Immature natural killer cell (primary cell): ENCODE results near the gene PRXL2C. TPM values are rescaled to one million over a fixed set of nuclear protein-coding genes. Genes with fewer than 3 reads are reported as not detected.
"Not testable (repeated sequence)": the region's sequence is repeated elsewhere in the genome, so short reads cannot be mapped to it uniquely, and the experiment has no call there.

ENCODE experiments used
- DNase-seq, 3 donors: peaks; one replicate each; pipeline ENCODE4 v3.0.0; 2022; ENCODE audit warnings: mixed read lengths in 1 of 3
- H3K27ac Mint-ChIP-seq, 6 donors: one replicate each; pipeline ENCODE4 v1.8.0; 2020; ENCODE audit warnings: mixed read lengths in 6 of 6, mild to moderate bottlenecking in 5 of 6, inconsistent platforms in 4 of 6, moderate library complexity in 3 of 6
- H3K27me3 Mint-ChIP-seq, 3 donors: one replicate each; pipeline ENCODE4 v1.8.0; 2020 to 2021; ENCODE audit warnings: low read depth in 3 of 3, mild to moderate bottlenecking in 3 of 3, mixed read lengths in 3 of 3, moderate library complexity in 3 of 3, inconsistent platforms in 1 of 3
- H3K36me3 Mint-ChIP-seq, 3 donors: one replicate each; pipeline ENCODE4 v1.8.0; 2020; ENCODE audit warnings: mixed read lengths in 3 of 3, inconsistent platforms in 2 of 3, mild to moderate bottlenecking in 2 of 3
- H3K4me1 Mint-ChIP-seq, 2 donors: one replicate each; pipeline ENCODE4 v1.8.0; 2020; ENCODE audit warnings: inconsistent platforms in 2 of 2, mild to moderate bottlenecking in 2 of 2, mixed read lengths in 2 of 2, moderate library complexity in 1 of 2
- H3K4me3 Mint-ChIP-seq, 5 donors: one replicate each; pipeline ENCODE4 v1.8.0; 2020; ENCODE audit warnings: mild to moderate bottlenecking in 5 of 5, mixed read lengths in 5 of 5, inconsistent platforms in 3 of 5, moderate library complexity in 3 of 5
- H3K9me3 Mint-ChIP-seq, 6 donors: one replicate each; pipeline ENCODE4 v1.8.0; 2020; ENCODE audit warnings: mild to moderate bottlenecking in 6 of 6, mixed read lengths in 6 of 6, inconsistent platforms in 4 of 6, moderate library complexity in 3 of 6
- polyA plus RNA-seq, 3 donors: library from polyadenylated mRNA; unstranded; fragments of 300-500 nt; fragmentation: Illumina TruSeq; gene quantifications; one replicate each; pipeline ENCODE4 v1.2.3, GENCODE V29; 2021

Gene PRXL2C
- polyA plus RNA-seq, 3 donors from 2014 or later: 6.3 to 13.2 (median 12.6) TPM

DNA sequence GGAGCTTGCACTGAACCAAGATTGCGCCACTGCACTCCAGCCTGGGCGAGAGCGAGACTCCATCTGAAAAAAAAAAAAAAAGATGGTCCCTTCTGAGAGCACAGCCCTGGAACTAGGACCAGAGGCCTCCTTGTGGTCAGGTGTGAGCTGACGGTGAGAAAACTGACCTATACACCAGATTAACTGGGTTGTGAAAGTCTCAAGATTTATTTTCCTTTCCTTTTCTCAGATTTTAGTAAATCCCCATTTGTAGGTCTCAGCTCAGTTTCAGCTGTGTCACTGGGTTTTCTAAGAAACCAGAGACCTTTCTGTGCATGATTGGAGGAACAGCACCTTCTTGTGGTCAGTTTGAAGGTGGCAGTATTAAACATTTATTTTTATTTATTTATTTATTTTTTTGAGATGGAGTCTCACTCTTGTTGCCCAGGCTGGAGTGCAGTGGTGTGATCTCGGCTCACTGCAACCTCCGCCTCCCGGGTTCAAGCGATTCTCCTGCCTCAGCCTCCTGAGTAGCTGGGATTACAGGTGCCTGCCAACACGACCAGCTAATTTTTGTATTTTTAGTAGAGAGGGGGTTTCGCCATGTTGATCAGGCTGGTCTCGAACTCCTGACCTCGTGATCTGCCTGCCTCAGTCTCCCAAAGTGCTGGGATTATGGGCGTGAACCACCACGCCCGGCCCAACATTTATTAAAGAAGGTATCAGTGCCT, 11.7 kb upstream of the PRXL2C start:
- H3K27ac Mint-ChIP-seq: peak overlapping the region in 1 of 6 donors; percentile 37
- H3K4me1 Mint-ChIP-seq: not testable (repeated sequence)
- peak; percentile 24 to 36 (median 32) for DNase-seq

DNA sequence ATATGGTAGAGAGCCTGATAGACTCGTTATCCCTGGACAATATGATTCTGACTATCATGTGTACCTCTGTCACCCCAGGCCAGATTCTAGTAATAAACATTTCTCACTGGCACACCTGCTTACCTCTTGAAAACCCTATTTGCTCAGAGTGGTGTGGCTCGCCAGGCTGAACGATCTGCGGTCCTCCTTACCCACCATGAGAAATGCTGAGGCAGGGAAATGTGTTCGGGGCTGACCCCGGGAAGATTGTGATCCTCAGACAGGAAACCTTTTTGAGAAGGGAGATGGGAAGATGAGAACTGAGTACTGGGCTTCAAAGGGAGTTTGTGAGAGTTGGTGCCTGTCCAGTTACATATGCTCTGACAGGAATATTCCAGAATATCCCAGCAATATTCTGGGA, 10.7 kb upstream of the PRXL2C start:
- no peaks in the 10 kb centered on the region for H3K4me1 Mint-ChIP-seq
- no peak overlapping the region for H3K4me3 Mint-ChIP-seq
- H3K36me3 Mint-ChIP-seq: no peaks in the 10 kb centered on the region
- DNase-seq: no peak
- peak overlapping the region in 1 of 6 donors; percentile 23 for H3K27ac Mint-ChIP-seq
- H3K27me3 Mint-ChIP-seq: peaks cover 2 to 8% (median 3%) of the 10 kb centered on the region in 3 donors
- H3K9me3 Mint-ChIP-seq: no peaks in the 10 kb centered on the region

More for the DNA sequence above, 11.7 kb upstream of the PRXL2C start:
- H3K27me3 Mint-ChIP-seq, H3K36me3 Mint-ChIP-seq, H3K4me3 Mint-ChIP-seq, H3K9me3 Mint-ChIP-seq: not testable (repeated sequence)

- Mint-ChIP-seq H3K27ac (no peak overlapping the region), H3K4me1 (no peaks in the 10 kb centered on the region), H3K9me3 (no peaks in the 10 kb centered on the region), H3K36me3 (no peaks in the 10 kb centered on the region), H3K4me3 (no peak overlapping the region), H3K27me3 (peaks cover 0 to 8% (median 3%) of the 10 kb centered on the region in 3 donors)
- no peak for DNase-seq
Observed at GRCh38 chr9:96663506-96664120, 8.5 kb upstream of the PRXL2C start.

- Mint-ChIP-seq H3K27ac (no peak overlapping the region), H3K27me3 (peaks cover 3 to 6% (median 5%) of the 10 kb centered on the region in 3 donors), H3K9me3 (no peaks in the 10 kb centered on the region), H3K4me3 (no peak overlapping the region), H3K36me3 (no peaks in the 10 kb centered on the region), H3K4me1 (peaks cover 0 to 5% of the 10 kb centered on the region in 2 donors)
- DNase-seq: no peak
Observed at GRCh38 chr9:96661711-96662110, 6.6 kb upstream of the PRXL2C start.

- H3K27ac Mint-ChIP-seq: no peak overlapping the region
- H3K27me3 Mint-ChIP-seq: peaks cover 4 to 14% (median 5%) of the 10 kb centered on the region in 3 donors
- H3K9me3 Mint-ChIP-seq: no peaks in the 10 kb centered on the region
- no peak overlapping the region for H3K4me3 Mint-ChIP-seq
- DNase-seq: no peak
- peaks cover 4 to 10% of the 10 kb centered on the region in 2 donors for H3K4me1 Mint-ChIP-seq
- H3K36me3 Mint-ChIP-seq: no peaks in the 10 kb centered on the region
Observed at GRCh38 chr9:96660692-96661248, 5.7 kb upstream of the PRXL2C start.

DNA sequence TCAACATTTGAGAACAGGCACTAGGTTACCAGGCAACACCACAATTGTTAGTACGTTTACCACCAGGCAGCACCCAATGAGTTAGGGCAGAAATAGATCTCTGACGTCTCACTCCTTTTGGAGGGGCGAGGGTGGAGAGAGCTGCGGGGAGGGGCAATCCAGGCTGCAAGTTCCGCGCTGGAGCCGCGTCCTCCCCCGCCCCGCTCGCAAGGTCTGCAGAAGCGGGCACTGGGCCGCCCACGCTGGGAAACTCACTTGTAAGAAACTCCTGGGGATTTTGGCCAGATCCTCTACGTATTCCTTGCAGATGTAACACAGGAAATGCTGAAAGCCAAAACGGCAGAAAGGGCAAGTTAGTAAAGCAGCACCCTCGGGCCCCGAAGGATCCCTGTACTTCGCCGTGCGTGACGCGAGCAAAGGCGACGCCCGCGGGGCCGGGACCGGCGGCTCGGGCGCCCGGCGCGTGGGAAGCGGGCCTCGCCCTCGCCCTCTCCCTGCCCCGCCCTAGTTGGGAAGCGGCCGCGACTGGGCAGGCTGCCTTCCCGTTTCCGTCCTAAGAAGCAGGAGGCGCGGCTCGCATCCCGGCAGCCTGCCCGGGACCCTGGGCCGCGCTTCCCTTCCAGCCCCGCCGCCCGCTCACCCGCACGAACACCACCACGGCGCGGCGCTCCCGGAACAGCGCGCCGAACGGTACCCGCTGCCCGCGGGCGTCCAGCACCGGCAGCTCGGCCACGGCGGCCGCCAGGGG, 493 bp downstream of the PRXL2C start:
- H3K27me3 Mint-ChIP-seq: peaks cover 12 to 16% (median 12%) of the 10 kb centered on the region in 3 donors
- H3K4me1 Mint-ChIP-seq: peaks cover 18 to 29% of the 10 kb centered on the region in 2 donors
- DNase-seq: peak; percentile 85 to 91 (median 89)
- peak overlapping the region; percentile 91 to 98 (median 92) for H3K27ac Mint-ChIP-seq
- peak overlapping the region; percentile 91 to 94 (median 94) for H3K4me3 Mint-ChIP-seq
- no peaks in the 10 kb centered on the region for H3K9me3 Mint-ChIP-seq
- peaks cover 2 to 6% (median 6%) of the 10 kb centered on the region in 3 donors for H3K36me3 Mint-ChIP-seq

GRCh38 chr9:96651626-96652025, 3.5 kb downstream of the PRXL2C start:
- peaks cover 18 to 25% of the 10 kb centered on the region in 2 donors for H3K4me1 Mint-ChIP-seq
- H3K9me3 Mint-ChIP-seq: no peaks in the 10 kb centered on the region
- H3K36me3 Mint-ChIP-seq: peaks cover 10 to 15% (median 13%) of the 10 kb centered on the region in 3 donors
- peak overlapping the region in 1 of 5 donors; percentile 10 for H3K4me3 Mint-ChIP-seq
- peak overlapping the region in 5 of 6 donors; percentile 83 to 96 (median 90) for H3K27ac Mint-ChIP-seq
- DNase-seq: no peak
- H3K27me3 Mint-ChIP-seq: peaks cover 10 to 16% (median 10%) of the 10 kb centered on the region in 3 donors

DNA sequence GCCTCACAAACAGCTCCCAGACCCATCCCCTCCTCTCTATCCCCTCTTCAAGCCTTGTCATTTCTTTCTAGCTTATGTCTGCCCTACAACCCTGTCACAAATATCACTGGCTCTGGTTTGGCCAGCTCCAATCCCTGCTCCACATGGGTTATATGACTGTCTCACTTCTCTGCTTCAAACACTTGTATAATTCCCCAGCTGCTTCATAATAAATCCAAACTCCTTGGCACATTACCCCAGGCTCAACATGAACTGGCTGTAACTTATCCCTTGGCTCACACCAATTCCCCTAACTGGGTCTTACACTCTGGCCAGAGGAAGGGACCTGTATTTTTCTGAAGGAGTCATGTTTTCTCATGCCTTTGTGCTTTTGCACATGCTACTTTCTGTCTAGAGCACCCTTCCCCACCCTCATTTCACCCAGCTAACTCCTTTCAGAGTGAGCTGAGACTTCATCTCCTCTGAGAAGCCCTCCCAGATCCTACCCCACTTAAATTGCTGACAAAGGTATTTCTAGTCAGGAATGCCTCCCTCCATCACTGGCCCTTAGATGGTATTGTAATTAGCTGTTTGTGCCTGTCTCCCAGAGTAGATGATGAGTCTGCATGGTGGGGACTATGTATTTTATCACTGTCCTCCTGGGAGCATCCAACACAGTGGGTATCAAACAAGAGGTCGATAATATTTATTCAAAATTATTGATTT, 5.3 kb downstream of the PRXL2C start:
- H3K36me3 Mint-ChIP-seq: peaks cover 18 to 30% (median 22%) of the 10 kb centered on the region in 3 donors
- peak overlapping the region in 3 of 6 donors; percentile 50 to 66 (median 64) for H3K27ac Mint-ChIP-seq

GRCh38 chr9:96646081-96646991, 8.8 kb downstream of the PRXL2C start:
- H3K4me1 Mint-ChIP-seq: peaks cover 0 to 2% of the 10 kb centered on the region in 2 donors
- no peaks in the 10 kb centered on the region for H3K9me3 Mint-ChIP-seq
- peaks cover 18 to 36% (median 26%) of the 10 kb centered on the region in 3 donors for H3K36me3 Mint-ChIP-seq
- no peak overlapping the region for H3K4me3 Mint-ChIP-seq
- H3K27me3 Mint-ChIP-seq: peaks cover 0 to 2% (median 0%) of the 10 kb centered on the region in 3 donors
- DNase-seq: no peak
- peak overlapping the region in 2 of 6 donors; percentile 15 to 43 for H3K27ac Mint-ChIP-seq

More for the DNA sequence above, 5.3 kb downstream of the PRXL2C start:
- Mint-ChIP-seq H3K4me3 (no peak overlapping the region), H3K27me3 (peaks cover 5 to 6% (median 5%) of the 10 kb centered on the region in 3 donors), H3K9me3 (no peaks in the 10 kb centered on the region), H3K4me1 (peaks cover 11 to 13% of the 10 kb centered on the region in 2 donors)
- no peak for DNase-seq

- H3K4me1 Mint-ChIP-seq: peaks cover 0 to 2% of the 10 kb centered on the region in 2 donors
- peaks cover 0 to 2% (median 0%) of the 10 kb centered on the region in 3 donors for H3K27me3 Mint-ChIP-seq
- peaks cover 14 to 35% (median 18%) of the 10 kb centered on the region in 3 donors for H3K36me3 Mint-ChIP-seq
- no peak overlapping the region for H3K4me3 Mint-ChIP-seq
- DNase-seq: no peak
- no peak overlapping the region for H3K27ac Mint-ChIP-seq
- no peaks in the 10 kb centered on the region for H3K9me3 Mint-ChIP-seq
Observed at GRCh38 chr9:96644137-96644536, 11.0 kb downstream of the PRXL2C start.

- Mint-ChIP-seq H3K36me3 (peaks cover 9 to 29% (median 19%) of the 10 kb centered on the region in 3 donors), H3K4me3 (no peak overlapping the region), H3K27me3 (peaks cover 0 to 7% (median 0%) of the 10 kb centered on the region in 3 donors), H3K9me3 (no peaks in the 10 kb centered on the region), H3K4me1 (peaks cover 0 to 2% of the 10 kb centered on the region in 2 donors), H3K27ac (no peak overlapping the region)
- DNase-seq: no peak
Observed at GRCh38 chr9:96641514-96641913, 13.6 kb downstream of the PRXL2C start.
